SK-N-MC (cell line): Measurements from ENCODE around the gene PSMB11.

Experiments
- DNase-seq: peaks from one replicate; pipeline ENCODE4 v3.0.0-alpha.2; 2011; ENCODE audit warnings: low read depth, low spot score
- H3K27ac ChIP-seq: fragments of 200-600 bp; sonication (generic); 2 replicates; pipeline ENCODE4 v1.5.1; 2016; ENCODE audit warnings: mixed run types
- H3K36me3 ChIP-seq: fragments of 200-600 bp; sonication (generic); 2 replicates; pipeline ENCODE4 v1.6.1; 2017; ENCODE audit warnings: antibody characterized with exemption, low read length, mixed read lengths; ENCODE audit not compliant: insufficient read depth
- H3K4me3 ChIP-seq: fragments of 200-600 bp; sonication (generic); 2 replicates; pipeline ENCODE4 v1.5.1; 2016
- H3K9ac ChIP-seq: fragments of 200-600 bp; sonication (generic); 2 replicates; pipeline ENCODE4 v1.8.0; 2017; ENCODE audit warnings: mixed run types, mixed read lengths; ENCODE audit not compliant: insufficient read length
- H3K9me3 ChIP-seq: fragments of 200-600 bp; sonication (generic); 2 replicates; pipeline ENCODE4 v1.6.1; 2017; ENCODE audit warnings: low read depth, mild to moderate bottlenecking, antibody characterized with exemption, low read length, moderate library complexity, mixed read lengths
- EZH2 ChIP-seq: fragments of 200-600 bp; sonication (generic); IDR thresholded peaks from one replicate; pipeline ENCODE4 v1.6.1; 2017; ENCODE audit warnings: antibody characterized with exemption
- FOXP2 ChIP-seq: optimal IDR thresholded peaks from 2 replicates; pipeline ENCODE3; 2011; ENCODE audit warnings: mild to moderate bottlenecking, moderate library complexity; ENCODE audit not compliant: insufficient read depth; ENCODE audit errors: extremely low read length, control extremely low read depth
- POLR2AphosphoS5 ChIP-seq: IDR thresholded peaks from 2 replicates; pipeline ENCODE4 v1.6.1; 2012; ENCODE audit warnings: mild to moderate bottlenecking, low read depth, low read length, borderline replicate concordance

PSMB11 gene, protein sequence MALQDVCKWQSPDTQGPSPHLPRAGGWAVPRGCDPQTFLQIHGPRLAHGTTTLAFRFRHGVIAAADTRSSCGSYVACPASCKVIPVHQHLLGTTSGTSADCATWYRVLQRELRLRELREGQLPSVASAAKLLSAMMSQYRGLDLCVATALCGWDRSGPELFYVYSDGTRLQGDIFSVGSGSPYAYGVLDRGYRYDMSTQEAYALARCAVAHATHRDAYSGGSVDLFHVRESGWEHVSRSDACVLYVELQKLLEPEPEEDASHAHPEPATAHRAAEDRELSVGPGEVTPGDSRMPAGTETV

DNA sequence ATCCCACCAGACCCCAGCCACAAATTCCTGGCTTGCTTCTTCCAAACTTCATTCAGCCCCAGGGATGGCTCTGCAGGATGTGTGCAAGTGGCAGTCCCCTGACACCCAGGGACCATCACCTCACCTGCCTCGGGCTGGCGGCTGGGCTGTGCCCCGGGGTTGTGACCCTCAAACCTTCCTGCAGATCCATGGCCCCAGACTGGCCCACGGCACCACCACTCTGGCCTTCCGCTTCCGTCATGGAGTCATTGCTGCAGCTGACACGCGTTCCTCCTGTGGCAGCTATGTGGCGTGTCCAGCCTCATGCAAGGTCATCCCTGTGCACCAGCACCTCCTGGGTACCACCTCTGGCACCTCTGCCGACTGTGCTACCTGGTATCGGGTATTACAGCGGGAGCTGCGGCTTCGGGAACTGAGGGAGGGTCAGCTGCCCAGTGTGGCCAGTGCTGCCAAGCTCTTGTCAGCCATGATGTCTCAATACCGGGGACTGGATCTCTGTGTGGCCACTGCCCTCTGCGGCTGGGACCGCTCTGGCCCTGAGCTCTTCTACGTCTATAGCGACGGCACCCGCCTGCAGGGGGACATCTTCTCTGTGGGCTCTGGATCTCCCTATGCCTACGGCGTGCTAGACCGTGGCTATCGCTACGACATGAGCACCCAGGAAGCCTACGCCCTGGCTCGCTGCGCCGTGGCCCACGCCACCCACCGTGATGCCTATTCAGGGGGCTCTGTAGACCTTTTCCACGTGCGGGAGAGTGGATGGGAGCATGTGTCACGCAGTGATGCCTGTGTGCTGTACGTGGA lies at the start of gene PSMB11:
TSS of gene PSMB11 (plus strand) at position 51 of the 804 bp plus-strand sequence. CDS start at position 65, 14 bp downstream.
- H3K36me3 ChIP-seq: no peaks in the 10 kb centered on the region
- H3K9me3 ChIP-seq: no peaks in the 10 kb centered on the region
- H3K27ac ChIP-seq: no peak within 1 kb of the TSS
- H3K4me3 ChIP-seq: no peak within 1 kb of the TSS
- TF ChIP-seq POLR2AphosphoS5 (no peak), EZH2 (no peak)
- no peak within 1 kb of the TSS for H3K9ac ChIP-seq
- no peak for DNase-seq

DNA sequence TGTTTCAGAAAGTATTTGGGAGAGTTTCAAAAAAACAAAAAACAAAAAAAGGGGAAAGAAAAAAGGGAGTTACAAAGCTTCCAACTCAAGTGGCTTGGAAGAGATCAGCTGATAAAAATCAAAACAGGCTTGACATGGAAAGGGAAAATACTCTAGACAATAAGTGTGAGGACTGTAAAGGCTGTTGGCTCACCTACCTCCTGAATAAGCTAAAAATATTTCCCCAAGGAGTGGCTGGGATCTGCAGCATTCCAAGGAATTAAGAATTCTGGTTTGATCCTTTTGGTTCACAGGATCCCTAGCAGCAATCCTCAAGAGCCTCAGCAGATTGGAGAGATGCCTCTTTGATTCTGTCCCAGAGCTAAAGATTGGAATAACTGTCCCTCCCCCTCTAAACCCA lies 48.5 kb upstream of the PSMB11 start:
- no peak for DNase-seq
- TF ChIP-seq POLR2AphosphoS5: no peak
- no peak for TF ChIP-seq FOXP2
- no peak for TF ChIP-seq EZH2
- no peaks in the 10 kb centered on the region for H3K36me3 ChIP-seq
- H3K9me3 ChIP-seq: no peaks in the 10 kb centered on the region
- H3K27ac ChIP-seq: no peak overlapping the region
- no peak overlapping the region for H3K9ac ChIP-seq
- no peak overlapping the region for H3K4me3 ChIP-seq

DNA sequence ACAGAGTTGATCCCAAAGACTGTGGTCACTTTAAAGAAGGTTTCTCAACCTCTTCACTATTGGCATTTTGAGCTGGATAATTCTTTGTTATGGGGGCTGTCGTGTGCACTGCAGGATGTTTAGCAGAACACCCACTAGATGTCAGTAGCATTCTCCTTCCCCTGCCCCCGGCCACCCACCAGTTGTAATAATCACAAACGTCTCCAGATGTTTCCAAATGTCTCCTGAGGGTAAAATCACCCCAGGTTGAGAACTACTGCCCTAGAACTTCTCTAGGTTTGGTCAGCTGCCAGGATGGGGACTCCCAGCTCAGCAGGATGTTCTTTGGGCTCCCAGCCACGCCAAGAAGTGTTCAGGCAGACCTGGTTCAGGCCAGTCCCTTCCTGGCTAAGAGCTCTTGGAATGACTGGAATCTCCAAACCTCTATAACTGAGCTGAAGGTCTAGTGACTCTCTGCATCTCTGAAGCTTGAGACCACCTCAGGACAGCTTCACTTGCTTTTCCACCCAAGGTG lies 47.2 kb upstream of the PSMB11 start:
- Histone ChIP-seq H3K9me3 (no peaks in the 10 kb centered on the region), H3K27ac (peak overlapping the region; percentile 67; the same call in 1 of the 2 replicates), H3K9ac (peak overlapping the region; percentile 51), H3K4me3 (peak overlapping the region; percentile 40; the same call in 1 of the 2 replicates), H3K36me3 (no peaks in the 10 kb centered on the region)
- no peak for DNase-seq
- TF ChIP-seq FOXP2: no peak
- no peak for TF ChIP-seq EZH2
- no peak for TF ChIP-seq POLR2AphosphoS5

DNA sequence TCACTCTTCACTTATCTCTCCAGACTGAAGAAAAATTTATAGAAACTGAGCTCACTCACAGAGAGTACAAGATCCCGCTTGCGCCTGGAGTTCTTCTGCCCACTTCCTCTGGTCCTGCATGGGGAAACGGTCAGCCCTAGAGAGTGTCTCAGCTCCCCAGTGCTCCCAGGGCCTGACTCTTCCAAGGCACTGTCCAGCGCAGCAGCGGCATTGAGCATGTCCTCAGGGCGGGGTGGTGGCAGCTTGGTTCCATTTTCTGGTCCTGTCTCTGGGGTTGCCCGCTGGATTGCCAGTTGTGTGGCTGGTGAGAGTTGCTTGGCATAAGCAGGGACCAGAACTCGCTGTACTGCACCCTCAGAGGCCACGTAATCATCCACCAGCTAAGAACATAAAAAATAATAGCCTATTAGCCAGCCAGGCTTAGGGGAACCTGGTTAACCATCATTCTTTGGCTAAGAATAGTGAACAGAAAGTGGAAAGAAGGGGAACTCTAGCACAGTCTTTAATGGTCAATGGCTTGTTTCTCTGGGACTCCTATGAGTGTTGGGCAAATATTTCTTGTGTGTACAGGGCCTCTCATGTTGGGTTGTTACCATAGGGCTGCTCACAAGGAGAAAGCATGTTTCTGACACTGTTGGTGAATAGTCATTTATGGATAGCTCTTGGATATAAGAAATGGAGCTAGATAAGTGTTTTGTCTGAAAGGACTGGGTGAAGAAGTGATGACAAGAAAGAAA lies 46.0 kb upstream of the PSMB11 start:
- H3K36me3 ChIP-seq: no peaks in the 10 kb centered on the region
- TF ChIP-seq POLR2AphosphoS5 (no peak), EZH2 (no peak), FOXP2 (no peak)
- no peak overlapping the region for H3K27ac ChIP-seq
- no peaks in the 10 kb centered on the region for H3K9me3 ChIP-seq
- no peak overlapping the region for H3K9ac ChIP-seq
- no peak overlapping the region for H3K4me3 ChIP-seq
- no peak for DNase-seq

DNA sequence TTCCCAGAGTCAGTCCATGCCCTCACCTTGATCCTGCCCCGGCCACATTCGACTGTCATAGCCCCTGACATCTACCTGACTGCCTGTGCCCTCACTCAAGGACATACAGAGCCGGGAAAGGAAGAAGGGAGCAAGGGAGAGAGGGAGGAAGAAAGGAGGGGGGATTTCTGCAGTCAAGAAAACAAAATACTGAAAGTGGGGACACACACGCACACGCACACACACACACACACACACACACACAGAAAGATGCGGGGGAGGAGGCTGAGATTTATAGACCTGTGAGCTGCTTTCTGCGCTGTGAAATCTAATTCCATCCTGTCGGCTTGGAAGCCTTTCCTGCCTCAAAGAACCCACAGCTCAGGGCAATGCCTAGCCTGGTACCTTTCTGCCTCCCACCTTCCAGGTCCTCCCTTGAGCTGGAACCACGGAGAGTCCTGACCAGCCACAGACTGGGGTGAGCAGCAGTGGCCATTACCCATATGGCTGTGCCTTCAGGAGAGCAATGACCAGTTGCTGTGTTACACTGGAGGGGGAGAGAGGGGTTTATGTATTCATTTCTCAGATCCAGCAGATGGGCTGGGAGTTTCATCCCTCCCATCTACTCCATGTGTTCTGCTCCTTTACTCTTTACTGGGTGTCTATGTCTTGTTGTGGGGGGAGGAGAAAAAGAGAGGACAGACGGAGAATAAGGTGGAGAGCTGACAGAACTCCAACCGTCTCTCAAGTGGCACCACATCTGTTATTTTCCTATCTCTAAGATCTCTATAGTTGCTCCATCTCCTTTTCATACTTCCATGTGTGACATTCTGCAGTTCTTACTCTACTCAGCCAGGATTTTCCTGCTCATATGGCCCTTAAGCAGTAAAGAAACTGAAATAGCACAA lies 45.0 kb upstream of the PSMB11 start:
- no peaks in the 10 kb centered on the region for H3K36me3 ChIP-seq
- H3K9ac ChIP-seq: peak overlapping the region; percentile 9
- no peak for TF ChIP-seq POLR2AphosphoS5
- no peak for TF ChIP-seq EZH2
- TF ChIP-seq FOXP2: no peak
- 0 out of 2 replicates have a peak overlapping the region, but pooled peaks have one; percentile 5 for H3K4me3 ChIP-seq
- H3K9me3 ChIP-seq: no peaks in the 10 kb centered on the region
- no peak for DNase-seq
- H3K27ac ChIP-seq: peak overlapping the region; percentile 38; the same call in 1 of the 2 replicates

DNA sequence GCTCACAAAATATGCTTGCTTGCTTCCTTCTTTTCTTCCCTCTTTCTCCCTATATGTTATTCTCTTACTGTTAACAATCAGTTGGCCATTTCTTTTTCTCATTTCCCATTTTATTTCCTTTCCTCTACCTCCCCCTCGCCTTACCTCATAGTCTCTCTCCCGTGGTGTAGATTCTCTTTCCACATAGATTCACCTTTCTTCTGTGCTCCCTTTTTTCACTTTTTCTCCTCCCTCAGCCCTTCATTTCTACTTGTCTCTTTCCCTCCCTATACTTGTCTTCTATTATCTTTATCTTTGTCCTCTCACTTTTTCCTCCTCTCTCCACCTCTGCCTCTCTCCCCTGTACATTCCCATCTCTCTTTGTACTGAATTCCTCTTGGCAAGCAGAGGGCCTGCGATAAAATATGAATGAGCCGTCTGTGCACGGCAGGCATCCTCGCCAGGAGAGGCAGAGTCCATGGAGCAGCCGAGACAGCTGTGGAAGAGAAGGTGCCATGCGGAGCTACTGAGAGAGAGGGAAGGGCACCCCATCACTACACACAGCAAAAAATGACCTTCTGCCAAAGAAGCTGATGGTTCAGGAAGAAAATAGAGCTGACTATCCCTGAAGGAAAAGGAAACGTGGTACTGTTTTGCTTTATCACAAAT lies 44.2 kb upstream of the PSMB11 start:
- H3K4me3 ChIP-seq: no peak overlapping the region
- no peak for DNase-seq
- peak overlapping the region; percentile 38; the same call in 1 of the 2 replicates for H3K27ac ChIP-seq
- TF ChIP-seq FOXP2: no peak
- TF ChIP-seq POLR2AphosphoS5: no peak
- TF ChIP-seq EZH2: no peak
- H3K9me3 ChIP-seq: no peaks in the 10 kb centered on the region
- peak overlapping the region; percentile 32 for H3K9ac ChIP-seq
- H3K36me3 ChIP-seq: no peaks in the 10 kb centered on the region

DNA sequence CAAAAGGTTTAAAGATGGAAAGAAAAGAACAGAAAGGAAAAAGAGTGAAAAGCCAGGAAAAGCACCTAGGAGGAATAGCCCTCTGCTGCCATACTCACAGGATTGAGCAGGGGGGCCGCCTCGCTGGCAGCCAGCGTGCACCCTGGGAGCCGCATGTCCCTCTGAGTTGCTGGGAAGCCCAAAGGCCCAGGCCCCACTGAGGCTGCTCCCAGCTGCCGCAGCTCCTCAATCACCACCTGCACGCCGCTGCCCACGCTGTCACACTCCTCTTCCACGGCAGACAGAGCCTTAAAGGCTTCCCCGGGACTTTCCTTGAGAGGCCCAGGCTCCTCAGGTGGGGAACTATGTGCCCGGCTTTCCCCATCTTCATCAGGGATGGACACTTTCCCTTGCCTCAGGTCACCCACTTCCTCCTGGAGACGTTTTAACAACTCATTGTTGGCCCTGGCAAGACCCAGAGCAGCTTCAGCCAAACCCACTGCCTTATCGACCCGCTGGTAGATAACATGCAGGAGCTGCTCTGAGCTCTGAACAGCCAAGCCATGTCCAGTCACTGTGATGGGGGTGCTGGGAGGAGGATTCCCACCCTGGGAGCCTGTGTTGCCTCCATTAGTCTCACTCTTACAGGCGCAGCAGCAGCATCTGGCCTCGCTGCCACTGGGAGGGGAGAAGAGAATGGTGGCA lies 43.5 kb upstream of the PSMB11 start:
- Histone ChIP-seq H3K9me3 (no peaks in the 10 kb centered on the region), H3K27ac (no peak overlapping the region), H3K9ac (no peak overlapping the region), H3K36me3 (no peaks in the 10 kb centered on the region), H3K4me3 (no peak overlapping the region)
- DNase-seq: no peak
- TF ChIP-seq EZH2: no peak
- no peak for TF ChIP-seq FOXP2
- no peak for TF ChIP-seq POLR2AphosphoS5
